Adrenal gland (tissue), 12 donors: ENCODE data around the gene ESYT2. TPM values are rescaled to one million over a fixed set of nuclear protein-coding genes. Genes with fewer than 3 reads are reported as not detected.

Experiments used
- DNase-seq, 7 donors: peaks; one replicate each; pipeline ENCODE4 v3.0.0-alpha.2; 2019 to 2020
- H3K27ac ChIP-seq, 5 donors: fragments of 200-600 bp; sonication (generic) in 4 of 5; 1 replicate in 3 of 5; 2 replicates in 2 of 5; pipeline versions ENCODE4 v1.5.1 to v1.8.0; 2016 to 2020; ENCODE audit warnings: mild to moderate bottlenecking in 1 of 5
- H3K27me3 ChIP-seq: fragments of 200-600 bp; 2 replicates; pipeline ENCODE4 v1.8.0; 2021
- H3K36me3 ChIP-seq, 2 donors: fragments of 200-600 bp; replicated peaks in 1 of 2; 1 replicate in 1 of 2; 2 replicates in 1 of 2; pipeline versions ENCODE4 v1.5.1 to v1.8.0; 2018 to 2022
- H3K4me1 ChIP-seq, 2 donors: fragments of 200-600 bp; replicated peaks in 1 of 2; 1 replicate in 1 of 2; 2 replicates in 1 of 2; pipeline versions ENCODE4 v1.5.1 to v1.8.0; 2018 to 2021
- H3K4me3 ChIP-seq, 4 donors: fragments of 200-600 bp; sonication (generic) in 3 of 4; one replicate each; pipeline ENCODE4 v1.5.1; 2016 to 2018
- H3K9me3 ChIP-seq, 3 donors: fragments of 200-600 bp; sonication (generic) in 1 of 3; replicated peaks in 1 of 3; 1 replicate in 2 of 3; 2 replicates in 1 of 3; pipeline versions ENCODE4 v1.5.1 to v1.8.0; 2016 to 2021
- POLR2A ChIP-seq, 2 donors: fragments of 450-650 bp; IDR thresholded peaks; one replicate each; pipeline ENCODE4 v1.6.1; 2017; ENCODE audit warnings: antibody characterized with exemption in 2 of 2, mild to moderate bottlenecking in 2 of 2, moderate library complexity in 1 of 2
- WGBS, 4 donors: extraction: QIAGEN DNeasy Blood & Tissue Kit in 2 of 4; methylation state at CpG; one replicate each; pipeline versions ENCODE4 v1.1.5 to v1.1.7; 2013 to 2017; 5-methylcytosine and 5-hydroxymethylcytosine counted together
- intact Hi-C, 2 donors: fragments of 100-400 bp; cut with DNase I; formaldehyde crosslinking; loops; one replicate each; pipeline versions ENCODE4 v1.14.1 to v1.15.0; 2022 to 2023
- polyA plus RNA-seq, 3 donors: library from polyadenylated mRNA; stranded (reverse); fragments of 200-250 nt in 2 of 3; fragments of 350-450 nt in 1 of 3; fragmentation: Illumina TruSeq in 1 of 3; extraction: RNeasy Lipid Tissue Mini Kit (QIAGEN cat#74804) in 1 of 3; gene quantifications; one replicate each; pipeline ENCODE4 v1.2.3, GENCODE V29; 2013 to 2014
- total RNA-seq, 9 donors: library from RNA; depleted of rRNA in 4 of 9; stranded (reverse); fragments of >200 nt in 4 of 9; fragments of 120-200 nt in 1 of 9; fragmentation: NEBNext Ultra II Directional in 1 of 9; extraction: Animal tissue kit (Norgen Biotek cat#: 25700) in 1 of 9; gene quantifications; one replicate each; pipeline versions ENCODE4 v1.1.0 to v1.2.4, GENCODE V29; 2013 to 2023
- TF ChIP-seq, protein P1 (sequence below), 6 experiments: fragments of 450-650 bp in 4 of 6; fragments of 200-600 bp in 2 of 6; sonication (generic) in 1 of 6; IDR thresholded peaks; 1 replicate in 5 of 6; 2 replicates in 1 of 6; pipeline versions ENCODE4 v1.5.1 to v1.8.0; 2016 to 2021; ENCODE audit warnings: antibody characterized with exemption in 6 of 6, mild to moderate bottlenecking in 2 of 6, moderate library complexity in 1 of 6
- donor health status: healthy with polysubstance abuse.
- donor health status: Bipolar disorder and iron deficiency.
- donor health status: DM: yes; HTN: yes; CAD: no.
- donor health status: DM: no; HTN: no; CAD: no.
- donor health status: DM: no; HTN: no; CAD: no.
- donor health status: DM: yes; HTN: yes; CAD: no.

ESYT2 gene
- total and polyA plus RNA-seq, 12 donors: 16.8 to 104 (median 77.5) TPM

DNA sequence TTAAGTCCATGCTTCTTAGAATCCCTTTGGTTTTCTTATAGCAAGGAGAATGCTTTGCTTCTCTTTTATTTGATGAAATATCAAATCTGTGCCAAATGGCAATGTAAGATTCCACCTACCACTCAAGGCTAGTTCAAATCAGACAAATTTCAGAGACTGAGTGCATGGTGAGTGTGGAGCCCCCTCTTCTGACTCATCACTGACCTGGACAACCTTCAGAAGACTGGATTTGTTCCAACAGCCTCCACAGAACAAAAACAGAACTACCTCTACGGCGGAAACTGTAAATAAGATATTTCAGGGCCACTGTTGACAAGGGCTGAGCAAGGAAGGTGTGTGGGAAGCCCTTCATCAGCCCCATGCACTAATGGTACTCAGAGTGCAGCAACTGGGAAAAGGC is 145.8 kb downstream of the ESYT2 start:
- 27 to 60% (median 55%) methylated on average over 2 of the region's 2 CpGs for WGBS, 4 donors
- no peak for DNase-seq
- TF ChIP-seq POLR2A (IDR thresholded peaks at IDR 0.05): no peak
- TF ChIP-seq, protein P1, sequence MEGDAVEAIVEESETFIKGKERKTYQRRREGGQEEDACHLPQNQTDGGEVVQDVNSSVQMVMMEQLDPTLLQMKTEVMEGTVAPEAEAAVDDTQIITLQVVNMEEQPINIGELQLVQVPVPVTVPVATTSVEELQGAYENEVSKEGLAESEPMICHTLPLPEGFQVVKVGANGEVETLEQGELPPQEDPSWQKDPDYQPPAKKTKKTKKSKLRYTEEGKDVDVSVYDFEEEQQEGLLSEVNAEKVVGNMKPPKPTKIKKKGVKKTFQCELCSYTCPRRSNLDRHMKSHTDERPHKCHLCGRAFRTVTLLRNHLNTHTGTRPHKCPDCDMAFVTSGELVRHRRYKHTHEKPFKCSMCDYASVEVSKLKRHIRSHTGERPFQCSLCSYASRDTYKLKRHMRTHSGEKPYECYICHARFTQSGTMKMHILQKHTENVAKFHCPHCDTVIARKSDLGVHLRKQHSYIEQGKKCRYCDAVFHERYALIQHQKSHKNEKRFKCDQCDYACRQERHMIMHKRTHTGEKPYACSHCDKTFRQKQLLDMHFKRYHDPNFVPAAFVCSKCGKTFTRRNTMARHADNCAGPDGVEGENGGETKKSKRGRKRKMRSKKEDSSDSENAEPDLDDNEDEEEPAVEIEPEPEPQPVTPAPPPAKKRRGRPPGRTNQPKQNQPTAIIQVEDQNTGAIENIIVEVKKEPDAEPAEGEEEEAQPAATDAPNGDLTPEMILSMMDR (IDR thresholded peaks at IDR 0.05): no peak
- no peaks in the 10 kb centered on the region for H3K4me1 ChIP-seq
- no peak overlapping the region for H3K4me3 ChIP-seq
- no peaks in the 10 kb centered on the region for H3K36me3 ChIP-seq
- H3K27ac ChIP-seq: no peak overlapping the region
- intact Hi-C loops: no loop called here
- H3K9me3 ChIP-seq: no peaks in the 10 kb centered on the region
- no peaks in the 10 kb centered on the region for H3K27me3 ChIP-seq

DNA sequence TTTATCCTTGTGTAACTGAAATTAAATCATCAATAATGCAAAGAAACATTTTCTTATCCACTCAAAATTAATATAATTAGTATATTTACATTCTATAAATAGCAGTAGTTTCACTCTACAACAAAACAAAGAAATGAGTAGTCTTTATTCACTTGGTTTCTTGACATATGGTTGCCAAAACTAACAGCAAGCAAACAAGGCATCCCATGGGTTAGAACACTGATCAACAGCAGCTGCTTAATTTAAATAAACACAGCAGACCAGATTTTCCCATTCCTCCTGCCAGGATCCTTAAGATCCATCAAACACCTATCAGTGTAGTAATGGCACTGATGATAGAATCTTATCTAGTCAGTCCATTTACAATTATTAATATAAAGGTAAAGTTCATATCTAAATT is 146.9 kb downstream of the ESYT2 start:
- H3K9me3 ChIP-seq: no peaks in the 10 kb centered on the region
- no peak for DNase-seq
- TF ChIP-seq POLR2A (IDR thresholded peaks at IDR 0.05): no peak
- TF ChIP-seq, protein P1 (IDR thresholded peaks at IDR 0.05): no peak
- intact Hi-C loops: no loop called here
- no peaks in the 10 kb centered on the region for H3K4me1 ChIP-seq
- H3K4me3 ChIP-seq: no peak overlapping the region
- H3K27me3 ChIP-seq: no peaks in the 10 kb centered on the region
- no peak overlapping the region for H3K27ac ChIP-seq
- H3K36me3 ChIP-seq: no peaks in the 10 kb centered on the region

Other genes starting within 250 kb of the ESYT2 start
- gene PTPRN2, start 241.7 kb downstream of the ESYT2 start, total RNA-seq: 10 to 100 TPM in 3 of 9 donors, 1 to 10 TPM in 6; 2.2 to 16.2 (median 3.1) TPM
- 10 to 100 TPM in 1 of 3 donors, 1 to 10 TPM in 2; 3.3 to 10.8 (median 8.4) TPM for gene PTPRN2, start 241.7 kb downstream of the ESYT2 start, polyA plus RNA-seq
- 10 to 100 TPM in 1 of 9 donors, 1 to 10 TPM in 8; 4.6 to 11.6 (median 6.3) TPM for gene NCAPG2, start 124.7 kb downstream of the ESYT2 start, total RNA-seq
- gene NCAPG2, start 124.7 kb downstream of the ESYT2 start, polyA plus RNA-seq: 1 to 10 TPM; 1.6 to 4.3 (median 1.9) TPM
- 10 to 100 TPM in 7 of 9 donors, 1 to 10 TPM in 2; 6.9 to 19.4 (median 15.4) TPM for gene DYNC2I1, start 27.0 kb upstream of the ESYT2 start, total RNA-seq
- gene DYNC2I1, start 27.0 kb upstream of the ESYT2 start, polyA plus RNA-seq: 10 to 100 TPM; 18.7 to 37.7 (median 20.9) TPM